Hindlimb muscle (tissue), 1 donor: ENCODE data around the gene HUNK. TPM values are rescaled to one million over a fixed set of nuclear protein-coding genes. Genes with fewer than 3 reads are reported as not detected.
"Not testable (repeated sequence)": the region's sequence is repeated elsewhere in the genome, so short reads cannot be mapped to it uniquely, and the experiment has no call there.

Source experiments
- DNase-seq: peaks from one replicate; pipeline ENCODE4 v3.0.0-alpha.2; 2013
- polyA plus RNA-seq: library from polyadenylated mRNA; unstranded; fragments of 120-200 nt; gene quantifications from one replicate; pipeline ENCODE4 v1.2.1, GENCODE V29; 2013; ENCODE audit not compliant: insufficient read length

HUNK gene
- polyA plus RNA-seq, 1 donor: 6.3 TPM

DNA sequence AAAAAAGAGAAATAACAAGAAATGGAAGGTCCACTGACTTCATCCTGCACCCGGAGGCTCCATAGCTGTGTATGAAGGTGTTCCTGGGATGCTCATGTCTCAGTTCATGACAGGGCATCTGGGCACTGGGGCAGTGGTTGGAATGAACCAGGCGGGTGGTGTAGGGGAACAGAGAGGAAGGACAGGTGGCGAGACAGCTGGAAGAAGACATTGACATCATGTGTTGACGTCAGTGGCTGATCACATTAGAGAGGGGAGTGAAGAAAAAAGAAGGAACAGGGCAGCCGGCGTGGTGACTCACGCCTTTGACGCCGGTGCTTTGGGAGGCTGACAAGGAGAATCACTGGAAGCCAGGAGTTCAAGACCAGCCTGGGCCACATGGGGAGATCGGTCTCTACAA is 50.1 kb downstream of the HUNK start:
- DNase-seq: no peak

DNA sequence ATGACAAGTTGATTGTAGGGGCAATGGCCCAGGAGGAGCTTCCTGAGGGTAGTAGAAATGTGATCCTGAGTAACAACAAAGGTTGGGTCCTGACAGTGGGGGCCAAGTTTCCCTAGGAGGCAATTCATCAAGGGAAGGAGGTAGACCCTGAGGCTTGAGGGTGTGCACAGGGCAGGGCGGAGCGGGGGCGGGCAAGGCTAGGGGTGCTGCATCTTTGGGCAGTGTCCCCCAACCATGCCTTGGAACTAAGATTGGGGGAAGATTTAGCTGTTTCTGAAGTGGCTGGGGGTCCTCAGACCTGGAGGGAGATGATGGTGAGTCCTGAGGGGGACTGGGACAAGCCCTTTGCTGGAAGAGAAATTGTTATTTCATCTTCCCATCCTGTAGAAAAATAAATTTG is 50.9 kb downstream of the HUNK start:
- no peak for DNase-seq

DNA sequence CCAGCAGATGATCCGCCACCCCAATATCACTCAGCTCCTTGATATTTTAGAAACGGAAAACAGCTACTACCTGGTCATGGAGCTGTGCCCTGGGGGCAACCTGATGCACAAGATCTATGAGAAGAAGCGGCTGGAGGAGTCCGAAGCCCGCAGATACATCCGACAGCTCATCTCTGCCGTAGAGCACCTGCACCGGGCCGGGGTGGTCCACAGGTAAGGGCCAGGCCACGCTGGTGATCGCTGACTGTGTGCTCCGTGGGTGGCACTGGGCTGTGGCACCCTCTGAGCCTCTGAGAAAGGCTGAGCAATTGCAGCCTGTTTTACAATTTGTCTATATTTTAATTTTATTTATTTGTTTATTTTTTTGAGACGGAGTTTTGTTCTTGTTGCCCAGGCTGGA is 51.7 kb downstream of the HUNK start:
- DNase-seq: no peak

DNA sequence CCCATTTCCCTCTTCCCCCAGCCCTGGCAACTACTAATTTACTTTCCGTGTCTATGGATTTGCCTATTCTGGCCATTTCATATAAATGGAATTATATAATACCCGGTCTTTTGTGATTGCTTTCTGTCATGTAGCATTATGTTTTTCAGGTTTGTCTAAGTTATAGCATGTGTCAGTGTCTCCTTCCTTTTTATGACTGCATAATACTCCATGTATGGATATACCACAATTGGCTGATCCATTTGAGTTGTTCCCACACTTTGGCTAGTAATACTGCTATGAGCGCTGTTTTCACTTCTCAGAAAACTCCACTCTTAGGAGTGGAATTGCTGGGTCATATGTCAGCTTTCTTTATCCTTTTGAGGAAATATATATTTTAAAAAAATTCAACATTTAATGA is 53.7 kb downstream of the HUNK start:
- no peak for DNase-seq

DNA sequence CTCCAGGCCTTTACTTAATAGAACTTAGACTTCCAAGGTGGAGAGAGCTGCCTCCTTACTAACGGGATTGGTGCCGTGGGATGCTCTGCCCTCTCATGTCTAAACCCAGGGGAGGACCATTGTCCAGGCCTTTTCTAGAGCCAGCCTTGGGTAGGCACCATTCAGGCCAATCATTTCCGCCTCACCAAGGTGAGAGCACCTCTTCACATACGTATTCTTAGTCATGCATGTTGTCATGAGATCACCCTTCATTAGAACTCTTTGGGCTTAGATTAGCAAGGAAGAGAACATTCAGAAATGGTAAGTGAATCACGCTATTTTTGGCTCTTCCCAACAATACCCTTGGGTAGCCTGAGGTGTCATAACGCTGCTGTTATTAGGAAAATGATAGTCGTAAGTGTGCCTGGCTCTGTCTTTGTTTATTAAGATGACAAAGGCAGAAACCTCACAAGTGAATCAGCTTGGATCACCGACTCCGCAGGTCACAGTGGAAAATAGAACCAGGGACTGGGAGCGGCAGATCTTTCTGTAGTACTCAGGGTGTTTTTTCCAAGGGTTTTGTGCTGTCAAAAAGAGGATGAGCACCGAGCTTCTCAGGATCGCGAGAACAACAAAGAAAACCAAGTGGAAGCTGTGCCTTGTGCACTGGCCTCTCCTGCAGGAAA is 55.0 kb downstream of the HUNK start:
- DNase-seq: no peak

DNA sequence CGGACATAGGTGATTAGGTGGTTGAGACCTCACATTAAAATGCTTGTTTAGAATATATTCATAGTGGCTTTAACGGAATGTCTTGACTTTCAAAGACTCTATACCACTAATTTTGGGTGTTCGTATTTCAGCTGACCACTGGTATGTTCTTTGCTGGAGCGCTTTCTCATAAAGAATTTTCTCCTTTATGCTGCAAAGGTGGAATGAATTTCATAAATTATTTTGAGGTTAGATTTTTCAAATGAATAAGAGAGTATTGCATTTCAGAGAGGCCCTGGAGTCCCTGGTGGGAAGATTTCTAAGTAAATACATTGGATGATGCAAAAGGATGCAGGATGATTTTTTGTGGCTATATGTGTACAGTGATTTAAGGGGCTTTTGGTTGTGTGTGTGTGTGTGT is 55.8 kb downstream of the HUNK start:
- no peak for DNase-seq

DNA sequence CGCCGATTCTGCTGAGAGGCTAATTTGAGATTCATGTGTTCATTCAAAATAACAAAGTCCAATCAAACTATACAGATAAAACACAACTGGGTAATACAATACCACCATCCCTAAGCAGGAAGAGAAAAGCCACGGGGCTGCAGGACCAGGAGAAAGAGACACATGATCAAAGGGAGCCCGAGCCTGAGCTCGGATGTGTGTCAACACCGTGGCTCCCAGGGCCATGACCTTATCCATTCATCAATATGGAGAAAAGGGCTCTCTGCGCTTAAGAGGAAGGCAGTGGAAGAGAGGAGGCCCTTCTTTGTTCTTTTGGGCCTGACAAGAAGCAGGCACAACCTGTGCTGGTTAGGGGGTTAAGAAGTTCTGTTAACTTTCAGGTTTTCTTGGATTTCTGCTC is 56.7 kb downstream of the HUNK start:
- no peak for DNase-seq

DNA sequence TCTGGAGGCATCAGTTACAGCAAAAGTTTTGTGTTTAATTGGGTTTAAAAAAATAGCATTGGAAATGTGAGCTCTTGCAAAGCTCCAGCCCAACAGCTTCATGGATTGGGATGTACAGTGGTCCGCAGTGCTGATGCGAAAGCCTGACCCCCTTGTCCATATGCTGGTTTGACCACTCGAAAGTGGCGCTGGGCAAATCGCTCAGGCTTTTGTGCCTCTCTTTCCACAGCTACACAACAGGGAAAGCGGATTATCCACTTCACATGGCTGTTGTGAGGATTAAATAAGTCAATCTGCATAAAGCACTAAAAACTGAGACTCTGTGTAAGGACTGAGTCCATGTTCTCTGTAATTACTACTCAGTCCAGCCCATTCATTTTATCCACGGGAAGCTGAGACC is 57.2 kb downstream of the HUNK start:
- no peak for DNase-seq

DNA sequence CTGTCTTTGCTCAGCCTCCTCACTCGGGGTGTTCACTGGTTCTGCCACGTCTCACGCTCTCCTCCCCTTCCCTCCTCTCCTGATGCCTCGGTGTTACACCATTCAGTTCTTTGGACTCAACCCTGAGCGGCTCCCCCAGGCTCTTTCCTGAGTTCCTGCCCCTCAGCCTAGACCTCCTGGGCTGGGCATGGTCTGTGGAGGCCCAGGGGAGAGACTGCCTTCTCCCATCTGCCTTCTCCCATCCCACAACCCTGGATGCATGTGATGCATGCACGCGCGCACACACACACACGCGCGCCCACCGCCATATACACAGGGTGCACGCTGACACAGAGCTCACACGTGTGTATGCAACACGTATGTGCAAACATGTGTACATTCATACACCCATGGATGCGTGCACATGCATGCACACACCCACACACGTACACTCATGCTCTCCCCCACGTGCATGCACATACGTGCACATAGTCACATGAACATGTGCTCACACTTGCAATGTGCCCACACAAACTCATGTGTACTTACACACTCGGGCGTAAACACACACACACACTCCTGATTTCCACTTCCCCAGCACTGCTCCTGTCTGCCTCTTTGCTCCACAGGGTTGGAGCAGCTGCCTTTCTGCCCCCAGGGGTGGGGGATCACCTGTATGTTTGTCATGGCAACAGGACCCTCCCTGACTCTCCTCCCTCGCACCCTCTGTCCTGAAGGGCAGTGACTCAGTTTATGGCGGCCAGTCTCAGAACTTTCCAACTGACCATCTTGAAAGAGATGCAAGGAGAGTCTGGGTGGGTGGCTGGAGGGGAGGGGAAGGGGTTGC is 59.0 kb downstream of the HUNK start:
- DNase-seq: no peak

DNA sequence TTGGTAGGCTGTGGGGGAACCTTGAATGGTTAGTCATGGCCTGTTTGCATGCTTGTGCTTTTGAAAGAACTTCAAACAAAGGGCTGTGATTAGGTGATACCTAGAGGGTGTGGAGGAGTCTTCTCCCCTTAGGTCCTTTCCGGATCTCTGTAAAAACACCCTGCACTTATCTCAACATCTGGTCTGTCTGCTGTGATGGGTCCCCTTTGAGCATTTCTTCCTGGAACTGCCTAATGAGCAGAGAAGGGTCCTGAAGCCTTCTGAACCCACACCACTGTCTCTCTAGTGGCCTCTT is 59.6 kb downstream of the HUNK start:
- DNase-seq: no peak

DNA sequence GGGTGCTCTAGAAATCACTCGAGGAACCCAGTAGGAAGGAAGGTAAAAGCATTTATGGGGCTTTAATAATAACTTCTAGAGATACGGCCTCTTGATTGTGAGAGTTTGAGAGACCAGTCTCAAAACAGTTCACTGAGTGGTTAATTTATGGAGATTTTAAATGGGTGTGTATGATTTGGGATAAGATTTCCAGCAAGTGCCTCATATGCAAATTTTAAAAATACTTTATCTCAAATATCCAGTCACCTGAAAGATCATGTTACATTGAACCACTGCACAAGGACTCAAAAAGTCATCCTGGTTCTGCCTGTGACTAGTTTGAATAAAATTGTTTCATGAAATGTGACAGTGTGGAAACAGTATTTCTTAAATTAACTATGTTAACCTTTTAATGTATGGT is 64.5 kb downstream of the HUNK start:
- no peak for DNase-seq

DNA sequence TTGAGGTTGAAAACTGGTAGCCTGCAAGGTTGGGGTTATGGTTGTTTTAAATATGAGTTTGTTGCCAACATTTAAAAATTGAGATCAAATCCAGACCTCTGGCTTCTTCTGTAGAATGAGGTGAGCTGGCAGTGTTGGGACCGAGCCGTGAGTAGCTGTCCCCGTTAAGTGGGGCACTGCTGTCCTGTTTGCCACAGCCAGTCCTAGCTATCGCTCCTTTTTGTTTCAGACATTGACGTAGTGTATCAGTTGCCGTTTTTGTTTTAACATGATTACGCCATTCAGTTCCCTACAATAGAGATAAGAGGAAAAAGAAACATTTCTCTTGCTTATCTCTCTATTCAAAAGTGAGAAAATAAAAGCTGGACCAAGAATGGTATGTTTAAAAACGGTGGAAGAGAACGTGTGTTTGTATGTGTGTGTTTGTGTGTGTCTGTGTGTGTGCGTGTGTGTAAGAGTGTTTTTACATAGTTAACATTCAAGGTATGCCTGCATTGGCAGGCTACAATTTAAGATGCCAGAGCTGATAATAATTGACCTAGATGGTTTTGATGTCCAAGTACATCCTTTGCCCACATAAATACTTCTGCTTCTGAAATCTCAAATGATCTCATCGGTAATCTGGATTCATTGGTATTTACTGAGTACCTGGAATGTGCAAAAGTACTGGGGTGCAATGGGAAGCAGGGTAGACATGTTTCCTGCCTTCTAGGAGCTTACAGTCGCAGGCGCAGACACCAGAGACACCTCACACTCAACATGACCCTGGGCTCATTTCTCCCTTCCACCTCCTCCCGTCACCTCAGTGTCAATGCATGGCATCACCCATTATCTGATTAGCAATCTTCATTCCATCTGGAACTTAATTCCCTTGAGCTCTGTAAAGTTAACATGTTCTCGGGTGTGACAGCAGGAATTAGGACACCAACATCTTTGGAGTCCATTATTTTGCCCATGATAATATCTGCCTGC is 65.8 kb downstream of the HUNK start:
- no peak for DNase-seq

DNA sequence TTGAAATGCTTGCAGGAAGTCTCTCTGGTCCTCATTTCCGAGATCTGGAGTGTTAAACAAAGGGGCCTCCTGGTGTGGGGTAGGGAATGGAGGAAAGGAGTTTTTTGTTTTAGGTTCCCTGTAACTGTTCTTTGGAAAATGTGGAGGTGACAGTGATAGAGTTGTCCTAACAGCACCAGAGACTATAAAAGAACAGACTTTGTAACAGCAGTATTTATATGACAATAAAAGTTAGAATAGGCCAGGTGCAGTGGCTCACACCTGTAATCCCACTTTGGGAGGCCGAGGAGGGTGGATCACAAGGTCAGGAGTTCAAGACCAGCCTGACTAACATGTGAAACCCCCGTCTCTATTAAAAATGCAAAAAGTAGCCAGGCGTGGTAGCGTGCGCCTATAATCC is 68.9 kb downstream of the HUNK start:
- no peak for DNase-seq

DNA sequence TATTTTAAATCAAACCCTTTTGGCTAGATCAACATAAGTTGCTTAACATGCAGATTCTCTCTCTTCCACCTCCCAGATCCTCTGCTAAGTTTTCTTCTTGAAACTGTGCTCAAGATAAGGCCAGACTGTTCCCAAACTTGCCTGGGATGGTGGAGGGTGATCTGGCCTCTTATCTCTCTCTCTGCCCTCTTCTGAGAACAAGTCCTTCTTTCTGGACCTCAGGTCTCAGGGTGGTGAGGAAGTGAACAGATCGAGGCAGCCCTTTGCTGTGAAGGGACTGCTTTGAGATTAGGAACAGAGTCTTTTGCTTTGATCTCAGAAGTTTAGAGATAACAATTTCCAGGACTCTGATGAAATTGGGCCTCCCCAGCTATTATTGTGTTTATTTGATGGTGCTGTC is 70.7 kb downstream of the HUNK start:
- no peak for DNase-seq

DNA sequence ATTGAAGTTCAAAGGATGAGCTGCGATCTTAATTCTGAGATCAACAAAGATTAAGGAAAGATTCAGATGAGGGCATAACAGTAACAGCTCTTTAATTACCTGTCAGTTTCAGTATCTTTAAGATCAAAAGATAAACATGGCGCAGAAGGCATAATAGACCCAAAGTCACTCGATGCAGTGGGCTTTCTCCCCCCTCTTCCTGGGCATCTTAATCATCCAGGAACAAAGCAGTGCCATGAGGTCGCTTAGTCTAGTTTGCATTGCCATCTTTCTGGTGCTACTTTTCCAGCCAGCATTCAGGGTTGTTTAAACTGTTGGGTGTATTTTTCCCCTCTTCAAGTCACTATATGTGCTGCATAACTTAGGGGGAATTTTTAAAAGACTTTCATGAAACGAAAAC is 72.3 kb downstream of the HUNK start:
- no peak for DNase-seq

DNA sequence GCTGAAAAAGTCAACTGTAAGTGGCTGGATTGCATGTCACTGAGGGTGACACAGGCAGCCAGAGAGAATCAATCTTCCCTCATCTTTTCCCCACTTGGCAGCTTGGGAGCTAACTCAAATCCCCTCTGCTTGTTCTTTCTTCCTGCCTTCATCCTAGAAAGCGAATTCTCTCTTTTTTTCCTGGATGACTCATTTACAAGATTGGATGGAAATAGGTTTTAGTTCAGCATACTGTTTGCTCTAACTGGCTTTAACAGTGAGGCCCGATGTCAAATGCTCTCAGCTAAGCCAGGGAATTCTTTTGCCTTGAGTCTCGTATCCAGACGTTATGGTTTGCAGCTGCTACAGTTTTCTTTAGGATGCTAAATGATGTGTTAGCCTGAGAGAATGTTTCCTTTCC is 72.7 kb downstream of the HUNK start:
- DNase-seq: peak; percentile 87

DNA sequence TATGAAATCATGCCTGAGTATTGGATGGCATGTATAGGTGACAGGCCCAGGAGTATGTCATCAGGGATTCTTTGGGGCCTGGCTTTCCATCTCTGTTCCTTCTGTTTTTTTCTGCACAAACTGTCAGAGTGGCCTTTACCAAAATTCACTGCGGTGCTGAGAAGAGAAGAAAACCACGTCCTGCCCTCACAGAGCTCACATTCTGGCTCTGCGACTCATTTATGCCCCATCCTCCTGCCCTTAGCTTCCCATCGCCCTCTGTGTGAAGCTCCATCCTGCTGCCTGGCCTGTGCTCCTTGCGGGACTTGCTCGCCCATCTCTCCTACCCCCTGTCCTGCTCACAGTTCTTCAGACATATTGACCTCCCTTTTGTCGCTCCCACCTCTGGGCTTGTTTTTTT is 73.4 kb downstream of the HUNK start:
- no peak for DNase-seq

DNA sequence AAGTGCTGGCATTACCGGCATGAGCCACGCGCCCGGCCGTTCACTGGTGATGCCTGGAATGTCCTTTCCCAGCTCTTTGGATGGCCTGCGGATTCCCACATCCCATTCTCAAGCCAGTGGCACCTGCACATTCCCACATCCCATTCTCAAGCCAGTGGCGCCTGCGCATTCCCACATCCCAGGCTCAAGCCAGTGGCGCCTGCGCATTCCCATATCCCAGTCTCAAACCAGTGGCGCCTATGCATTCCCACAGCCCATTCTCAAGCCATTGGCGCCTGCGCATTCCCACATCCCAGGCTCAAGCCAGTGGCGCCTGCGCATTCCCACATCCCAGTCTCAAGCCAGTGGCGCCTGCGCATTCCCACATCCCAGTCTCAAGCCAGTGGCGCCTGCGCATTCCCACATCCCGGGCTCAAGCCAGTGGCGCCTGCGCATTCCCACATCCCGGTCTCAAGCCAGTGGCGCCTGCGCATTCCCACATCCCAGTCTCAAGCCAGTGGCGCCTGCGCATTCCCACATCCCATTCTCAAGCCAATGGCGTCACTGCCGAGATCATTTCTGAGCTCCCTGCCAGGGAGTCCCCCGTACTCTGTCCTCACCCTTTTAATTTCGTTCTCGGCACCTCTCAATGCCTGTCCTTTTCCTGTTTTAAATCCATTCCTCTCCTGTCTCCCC is 74.2 kb downstream of the HUNK start:
- DNase-seq: not testable (repeated sequence)

DNA sequence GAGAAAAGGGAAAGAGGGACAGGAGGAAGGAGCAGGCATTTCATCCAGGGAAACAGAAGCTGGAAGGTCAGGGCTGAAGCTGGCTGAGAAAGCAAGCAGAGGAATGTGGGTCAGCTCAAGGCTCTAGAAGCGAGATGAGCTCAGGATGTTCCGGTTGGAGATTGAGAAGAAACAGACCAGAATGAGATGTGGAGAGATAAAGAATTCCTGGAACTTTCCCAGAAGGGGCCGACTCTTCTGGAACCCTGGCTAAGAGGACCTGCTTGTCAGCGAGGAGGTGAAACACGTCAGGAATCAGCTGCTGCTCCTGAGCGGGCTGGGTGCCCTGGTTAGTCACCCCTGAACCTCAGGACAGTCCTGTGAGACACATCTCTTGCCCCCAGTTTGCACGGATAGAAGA is 75.9 kb downstream of the HUNK start:
- no peak for DNase-seq

DNA sequence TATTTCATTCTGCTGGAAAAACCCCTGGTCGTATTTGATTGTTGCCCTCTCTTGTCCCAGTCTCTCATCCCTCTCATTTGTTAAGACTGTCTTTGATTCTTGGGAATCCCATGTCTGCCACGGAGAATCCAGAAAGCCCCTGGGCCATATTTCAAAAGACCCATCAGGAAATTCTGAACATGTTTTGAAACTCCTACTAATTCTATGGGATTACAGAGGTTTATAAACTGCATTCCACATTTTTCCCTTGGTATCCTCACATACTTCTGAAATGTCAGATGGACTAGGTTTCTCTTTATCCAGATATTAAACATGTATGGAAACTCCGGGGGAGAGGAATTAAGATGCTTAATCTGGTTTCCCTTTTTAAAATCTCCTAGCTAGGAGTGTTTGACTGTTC is 80.0 kb downstream of the HUNK start:
- no peak for DNase-seq

DNA sequence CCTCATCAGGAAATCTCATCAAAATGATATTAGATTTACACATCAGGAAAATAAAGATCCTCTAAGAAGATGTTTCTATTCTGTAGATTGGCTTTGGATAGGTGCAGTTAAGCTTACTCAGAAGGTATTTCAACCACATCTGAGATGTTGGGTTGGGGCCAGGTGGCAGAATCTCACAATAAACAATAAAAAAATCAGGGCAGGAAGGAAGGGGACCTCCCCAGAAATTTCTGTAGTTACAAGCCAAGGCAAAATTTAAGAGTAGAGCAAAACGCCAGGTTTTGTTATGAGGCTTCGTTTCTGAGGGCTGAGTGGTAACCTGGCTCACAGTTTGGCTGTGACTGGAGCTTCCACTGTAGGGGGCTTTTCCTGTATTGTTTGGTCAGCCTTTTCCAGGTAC is 84.8 kb downstream of the HUNK start:
- DNase-seq: no peak

DNA sequence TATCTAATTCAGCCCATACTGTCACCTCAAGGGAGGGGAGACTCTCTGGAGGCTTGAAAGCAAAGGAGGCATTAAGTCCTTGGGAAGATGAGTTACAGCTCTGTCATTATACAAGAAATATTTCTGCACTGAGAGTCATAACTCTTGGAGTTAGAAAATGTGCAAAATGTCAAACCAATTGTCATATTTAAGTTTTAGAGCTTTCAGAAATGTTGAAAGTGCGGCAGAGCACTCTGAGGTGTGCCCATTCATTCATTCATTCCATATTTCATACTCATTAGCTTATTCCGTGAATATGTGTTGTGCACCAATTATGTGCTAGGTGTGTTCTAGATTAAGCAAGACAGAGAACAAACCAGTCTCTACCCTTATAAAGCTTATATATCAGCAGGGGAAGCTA is 87.1 kb downstream of the HUNK start:
- no peak for DNase-seq

DNA sequence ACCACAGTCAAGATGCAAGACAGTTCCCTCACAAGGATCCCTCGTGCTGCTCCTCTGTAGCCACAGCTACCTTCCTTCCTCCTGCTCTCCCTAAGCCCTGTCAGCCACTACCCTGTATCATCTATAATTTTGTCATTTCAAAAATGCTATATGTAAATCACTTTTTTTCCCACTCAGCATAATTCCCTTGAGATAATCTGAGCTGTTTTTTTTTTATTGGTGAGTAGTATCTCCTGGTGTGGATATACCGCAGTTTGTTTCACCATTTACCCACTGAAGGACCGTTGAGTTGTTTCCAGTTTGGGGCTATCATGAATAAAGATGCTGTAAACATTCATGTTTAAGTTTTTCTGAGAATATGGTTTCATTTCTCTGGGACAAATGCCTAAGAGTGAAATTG is 88.2 kb downstream of the HUNK start:
- DNase-seq: no peak
